SU-DHL-6 (cell line): ENCODE data around the gene KCTD1.

Experiments used
- H2AFZ ChIP-seq: fragments of 200-600 bp; sonication (generic); 2 replicates; pipeline ENCODE4 v1.6.1; 2014; ENCODE audit warnings: low read depth, mild to moderate bottlenecking, moderate library complexity, mixed read lengths, antibody characterized with exemption, low read length; ENCODE audit not compliant: severe bottlenecking
- H3F3A ChIP-seq: fragments of 200-600 bp; shearing (Covaris generic); 2 replicates; pipeline ENCODE4 v1.6.0; 2016; ENCODE audit warnings: antibody characterized with exemption, mild to moderate bottlenecking; ENCODE audit not compliant: insufficient read depth
- H3K27ac ChIP-seq: fragments of 200-600 bp; sonication (generic); 2 replicates; pipeline ENCODE4 v1.5.1; 2016; ENCODE audit warnings: low read depth, mild to moderate bottlenecking, low read length, moderate library complexity, mixed read lengths
- H3K27me3 ChIP-seq: fragments of 200-600 bp; sonication (generic), shearing (Covaris generic); 2 replicates; pipeline ENCODE4 v1.6.0; 2014; ENCODE audit warnings: mild to moderate bottlenecking, low read length
- H3K36me3 ChIP-seq: fragments of 200-600 bp; sonication (generic); 2 replicates; pipeline ENCODE4 v1.6.1; 2014; ENCODE audit warnings: mild to moderate bottlenecking, low read length, mixed read lengths
- H3K4me2 ChIP-seq: fragments of 300-600, 200-600 bp; shearing (Covaris generic), sonication (generic); 2 replicates; pipeline ENCODE4 v1.6.0; 2014; ENCODE audit warnings: low read length, low read depth, mild to moderate bottlenecking; ENCODE audit not compliant: poor library complexity, severe bottlenecking
- H3K4me3 ChIP-seq: fragments of 200-600 bp; sonication (generic); 2 replicates; pipeline ENCODE4 v1.5.1; 2014; ENCODE audit warnings: antibody characterized with exemption, low read length, mild to moderate bottlenecking, mixed read lengths; ENCODE audit not compliant: insufficient read depth, poor library complexity, severe bottlenecking
- H3K79me2 ChIP-seq: fragments of 200-600 bp; sonication (generic); 2 replicates; pipeline ENCODE4 v1.6.1; 2014; ENCODE audit warnings: mild to moderate bottlenecking, low read length, moderate library complexity; ENCODE audit not compliant: insufficient read depth
- H3K9ac ChIP-seq: fragments of 200-600 bp; sonication (generic); 2 replicates; pipeline ENCODE4 v1.7.0; 2014; ENCODE audit warnings: mild to moderate bottlenecking, low read length
- H3K9me2 ChIP-seq: fragments of 200-600 bp; sonication (generic); replicated peaks from 2 replicates; pipeline ENCODE4 v1.6.1; 2014; ENCODE audit warnings: low read length; ENCODE audit not compliant: insufficient read depth
- H3K9me3 ChIP-seq: fragments of 200-600 bp; sonication (generic); 2 replicates; pipeline ENCODE4 v1.6.1; 2014; ENCODE audit warnings: low read length, mixed read lengths; ENCODE audit not compliant: insufficient read depth
- H4K20me1 ChIP-seq: fragments of 200-600 bp; sonication (generic); 2 replicates; pipeline ENCODE4 v1.6.1; 2014; ENCODE audit warnings: low read depth, mild to moderate bottlenecking, antibody characterized with exemption, low read length, moderate library complexity, mixed read lengths
- CTCF ChIP-seq: fragments of 200-600 bp; sonication (generic); IDR thresholded peaks from one replicate; pipeline ENCODE4 v1.5.1; 2017; ENCODE audit warnings: antibody characterized with exemption, mild to moderate bottlenecking, low read length, moderate library complexity; ENCODE audit not compliant: insufficient read depth, poor library complexity, severe bottlenecking
- EZH2phosphoT487 ChIP-seq: fragments of 200-600 bp; sonication (generic), shearing (Covaris generic); conservative IDR thresholded peaks from 2 replicates; pipeline ENCODE4 v1.6.1; 2018; ENCODE audit warnings: mild to moderate bottlenecking, antibody characterized with exemption, low read length, moderate library complexity, mixed read lengths

Gene KCTD1

DNA sequence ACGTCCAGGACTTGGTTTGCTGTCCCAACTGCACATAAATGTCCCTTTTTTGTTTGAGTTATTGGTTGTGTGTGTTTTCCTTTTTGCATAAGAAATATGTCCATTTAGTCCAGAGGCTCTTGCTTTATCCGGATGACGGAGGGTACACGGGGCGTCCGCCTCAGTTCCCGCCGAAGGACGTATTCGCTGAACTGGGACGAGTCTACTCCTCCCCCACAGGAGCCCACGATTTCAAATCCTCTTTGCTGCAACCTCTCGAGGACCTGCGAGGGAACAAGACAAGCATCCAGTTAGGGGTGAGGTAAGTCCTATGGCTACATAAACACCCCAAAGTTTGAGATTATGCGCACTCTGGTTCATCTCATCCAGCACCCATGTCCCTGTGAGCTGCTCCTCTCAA lies 92.7 kb downstream of the KCTD1 start:
- H2AFZ ChIP-seq: no peak overlapping the region
- no peaks in the 10 kb centered on the region for H3F3A ChIP-seq
- no peaks in the 10 kb centered on the region for H3K9me2 ChIP-seq
- H3K4me2 ChIP-seq: no peak overlapping the region
- TF ChIP-seq CTCF (no peak), EZH2phosphoT487 (no peak)
- no peaks in the 10 kb centered on the region for H3K27me3 ChIP-seq
- H3K9me3 ChIP-seq: no peaks in the 10 kb centered on the region
- H3K4me3 ChIP-seq: no peak overlapping the region
- H3K27ac ChIP-seq: no peak overlapping the region
- H3K79me2 ChIP-seq: no peaks in the 10 kb centered on the region
- H3K36me3 ChIP-seq: no peaks in the 10 kb centered on the region
- no peaks in the 10 kb centered on the region for H4K20me1 ChIP-seq
- H3K9ac ChIP-seq: no peak overlapping the region

- Histone ChIP-seq H3K79me2 (no peaks in the 10 kb centered on the region), H3K9ac (no peak overlapping the region), H3K27ac (no peak overlapping the region), H3K9me2 (no peaks in the 10 kb centered on the region), H3K27me3 (no peaks in the 10 kb centered on the region), H3F3A (no peaks in the 10 kb centered on the region), H2AFZ (no peak overlapping the region), H4K20me1 (no peaks in the 10 kb centered on the region), H3K9me3 (no peaks in the 10 kb centered on the region), H3K36me3 (no peaks in the 10 kb centered on the region), H3K4me2 (no peak overlapping the region), H3K4me3 (no peak overlapping the region)
- no peak for TF ChIP-seq CTCF
- no peak for TF ChIP-seq EZH2phosphoT487
Observed at GRCh38 chr18:26454616-26455015, 93.7 kb downstream of the KCTD1 start.

DNA sequence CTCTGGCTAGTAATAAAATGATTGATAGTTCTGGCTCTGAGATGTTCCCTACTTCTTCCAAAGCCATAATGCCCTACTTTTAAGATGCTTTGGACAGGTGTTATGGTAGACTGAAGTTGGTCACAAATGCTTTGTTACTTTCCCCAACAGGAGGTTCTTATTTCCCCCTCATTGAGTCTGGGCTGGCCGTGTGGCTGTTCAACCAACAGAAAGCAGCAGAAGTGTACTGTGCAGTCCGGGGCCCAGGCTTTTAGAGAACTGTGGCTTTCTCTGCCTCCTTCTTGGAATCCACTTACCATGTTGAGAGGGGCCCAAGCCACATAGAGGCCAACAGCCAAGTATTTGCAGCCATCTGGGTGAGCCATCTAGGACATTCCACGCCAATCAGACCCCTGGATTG lies 94.2 kb downstream of the KCTD1 start:
- Histone ChIP-seq H3K9ac (no peak overlapping the region), H3K27me3 (no peaks in the 10 kb centered on the region), H3F3A (no peaks in the 10 kb centered on the region), H4K20me1 (no peaks in the 10 kb centered on the region), H3K4me3 (no peak overlapping the region), H2AFZ (no peak overlapping the region), H3K9me2 (no peaks in the 10 kb centered on the region), H3K9me3 (no peaks in the 10 kb centered on the region), H3K27ac (no peak overlapping the region), H3K36me3 (no peaks in the 10 kb centered on the region), H3K79me2 (no peaks in the 10 kb centered on the region), H3K4me2 (no peak overlapping the region)
- TF ChIP-seq CTCF: no peak

- H3K36me3 ChIP-seq: no peaks in the 10 kb centered on the region
- H3K9me2 ChIP-seq: no peaks in the 10 kb centered on the region
- no peak overlapping the region for H3K4me2 ChIP-seq
- no peaks in the 10 kb centered on the region for H3F3A ChIP-seq
- H4K20me1 ChIP-seq: no peaks in the 10 kb centered on the region
- no peaks in the 10 kb centered on the region for H3K27me3 ChIP-seq
- H3K9me3 ChIP-seq: no peaks in the 10 kb centered on the region
- H3K9ac ChIP-seq: no peak overlapping the region
- no peak overlapping the region for H2AFZ ChIP-seq
- no peak for TF ChIP-seq CTCF
- no peak for TF ChIP-seq EZH2phosphoT487
- H3K79me2 ChIP-seq: no peaks in the 10 kb centered on the region
- H3K27ac ChIP-seq: no peak overlapping the region
- H3K4me3 ChIP-seq: no peak overlapping the region
Observed at GRCh38 chr18:26453386-26453901, 94.9 kb downstream of the KCTD1 start.
